PFSK-1 (cell line): Measurements from ENCODE around the gene SPATA17.

Experiments used
- FOXP2 ChIP-seq: optimal IDR thresholded peaks from 2 replicates; pipeline ENCODE3; 2011; ENCODE audit warnings: borderline replicate concordance, control low read depth, inconsistent platforms; ENCODE audit not compliant: insufficient read depth; ENCODE audit errors: extremely low read length, extremely low read depth
- POLR2AphosphoS5 ChIP-seq: IDR thresholded peaks from 2 replicates; pipeline ENCODE4 v1.6.1; 2012; ENCODE audit warnings: low read depth, mild to moderate bottlenecking, control low read depth, low read length, moderate library complexity
- REST ChIP-seq, 2 experiments: IDR thresholded peaks; 2 replicates each; pipeline versions ENCODE4 v1.6.1 to v1.8.0; 2011 to 2012; ENCODE audit warnings: low read depth in 2 of 2, low read length in 2 of 2, control low read depth in 1 of 2, inconsistent platforms in 1 of 2, mild to moderate bottlenecking in 1 of 2, moderate library complexity in 1 of 2; ENCODE audit not compliant: insufficient read depth in 1 of 2
- SIN3A ChIP-seq: IDR thresholded peaks from 2 replicates; pipeline ENCODE4 v1.6.1; 2012; ENCODE audit warnings: mild to moderate bottlenecking, low read length, moderate library complexity, borderline replicate concordance; ENCODE audit not compliant: insufficient read depth
- TAF1 ChIP-seq: IDR thresholded peaks from 2 replicates; pipeline ENCODE4 v1.6.1; 2012; ENCODE audit warnings: low read length, control low read depth, borderline replicate concordance; ENCODE audit not compliant: insufficient read depth

Gene SPATA17

GRCh38 chr1:217776693-217777092, 145.5 kb downstream of the SPATA17 start:
- no peak for TF ChIP-seq POLR2AphosphoS5

GRCh38 chr1:217781056-217781455, 149.9 kb downstream of the SPATA17 start:
- no peak for TF ChIP-seq SIN3A
- TF ChIP-seq TAF1: no peak
- no peak for TF ChIP-seq REST (IDR thresholded peaks at IDR 0.05; ENCODE audit: insufficient read depth in 1 of 2, low read depth in 2 of 2, low read length in 2 of 2)

GRCh38 chr1:217791091-217791490, 159.9 kb downstream of the SPATA17 start:
- TF ChIP-seq SIN3A: no peak
- TF ChIP-seq TAF1: no peak
- TF ChIP-seq POLR2AphosphoS5: no peak
- no peak for TF ChIP-seq FOXP2
- no peak for TF ChIP-seq REST (IDR thresholded peaks at IDR 0.05; ENCODE audit: insufficient read depth in 1 of 2, low read depth in 2 of 2, low read length in 2 of 2)

GRCh38 chr1:217805792-217806191, 174.6 kb downstream of the SPATA17 start:
- TF ChIP-seq FOXP2 (no peak), REST (IDR thresholded peaks at IDR 0.05; ENCODE audit: insufficient read depth in 1 of 2, low read depth in 2 of 2, low read length in 2 of 2) (no peak), POLR2AphosphoS5 (no peak), TAF1 (no peak), SIN3A (no peak)

- no peak for TF ChIP-seq TAF1
- no peak for TF ChIP-seq SIN3A
- TF ChIP-seq FOXP2: no peak
- TF ChIP-seq POLR2AphosphoS5: no peak
- no peak for TF ChIP-seq REST (IDR thresholded peaks at IDR 0.05; ENCODE audit: insufficient read depth in 1 of 2, low read depth in 2 of 2, low read length in 2 of 2)
Observed at GRCh38 chr1:217812175-217812574, 181.0 kb downstream of the SPATA17 start.

GRCh38 chr1:217813031-217813430, 181.9 kb downstream of the SPATA17 start:
- no peak for TF ChIP-seq TAF1
- no peak for TF ChIP-seq POLR2AphosphoS5
- no peak for TF ChIP-seq FOXP2
- no peak for TF ChIP-seq SIN3A
- TF ChIP-seq REST (IDR thresholded peaks at IDR 0.05; ENCODE audit: insufficient read depth in 1 of 2, low read depth in 2 of 2, low read length in 2 of 2): no peak
